GM13977 (cell line): ENCODE results near the gene QKI.

Source experiments
- DNase-seq: peaks from one replicate; pipeline ENCODE4 v3.0.0; 2012; ENCODE audit warnings: low spot score
- in situ Hi-C: fragments of 300-500 bp; cut with MboI; formaldehyde crosslinking; loops from one replicate; pipeline ENCODE4 v1.12.0; 2022; ENCODE audit warnings: low sequenced_read_pairs, low pct_unique_long_range_greater_than_20kb, mixed read lengths, inconsistent platforms; ENCODE audit not compliant: unreplicated experiment
- TF ChIP-seq, protein P1 (sequence below): IDR thresholded peaks from 2 replicates; pipeline ENCODE4 v1.5.1; 2012; ENCODE audit warnings: mild to moderate bottlenecking, control low read depth; ENCODE audit not compliant: insufficient read depth; ENCODE audit errors: extremely low read depth, missing control alignments

QKI gene

DNA sequence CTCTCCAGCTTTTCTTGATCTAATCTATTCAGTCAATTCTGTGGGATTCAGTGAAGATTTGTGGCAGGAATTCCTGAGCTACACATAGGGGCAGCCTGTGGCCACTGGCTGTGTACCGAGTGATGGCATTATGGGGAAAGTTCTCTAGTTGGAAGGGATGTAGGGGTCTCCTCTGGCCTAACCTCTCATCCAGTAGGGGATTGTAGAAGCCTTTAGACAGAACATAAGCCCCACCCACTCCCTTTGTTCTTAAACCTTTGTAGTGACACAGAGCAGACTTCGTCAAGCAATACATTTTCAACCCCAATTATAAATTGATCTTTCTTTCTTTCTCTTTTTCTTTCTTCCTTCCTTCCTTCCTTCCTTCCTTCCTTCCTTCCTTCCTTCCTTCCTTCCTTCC is 188.9 kb downstream of the QKI start:
- TF ChIP-seq, protein P1, sequence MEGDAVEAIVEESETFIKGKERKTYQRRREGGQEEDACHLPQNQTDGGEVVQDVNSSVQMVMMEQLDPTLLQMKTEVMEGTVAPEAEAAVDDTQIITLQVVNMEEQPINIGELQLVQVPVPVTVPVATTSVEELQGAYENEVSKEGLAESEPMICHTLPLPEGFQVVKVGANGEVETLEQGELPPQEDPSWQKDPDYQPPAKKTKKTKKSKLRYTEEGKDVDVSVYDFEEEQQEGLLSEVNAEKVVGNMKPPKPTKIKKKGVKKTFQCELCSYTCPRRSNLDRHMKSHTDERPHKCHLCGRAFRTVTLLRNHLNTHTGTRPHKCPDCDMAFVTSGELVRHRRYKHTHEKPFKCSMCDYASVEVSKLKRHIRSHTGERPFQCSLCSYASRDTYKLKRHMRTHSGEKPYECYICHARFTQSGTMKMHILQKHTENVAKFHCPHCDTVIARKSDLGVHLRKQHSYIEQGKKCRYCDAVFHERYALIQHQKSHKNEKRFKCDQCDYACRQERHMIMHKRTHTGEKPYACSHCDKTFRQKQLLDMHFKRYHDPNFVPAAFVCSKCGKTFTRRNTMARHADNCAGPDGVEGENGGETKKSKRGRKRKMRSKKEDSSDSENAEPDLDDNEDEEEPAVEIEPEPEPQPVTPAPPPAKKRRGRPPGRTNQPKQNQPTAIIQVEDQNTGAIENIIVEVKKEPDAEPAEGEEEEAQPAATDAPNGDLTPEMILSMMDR: no peak
- in situ Hi-C loops: no loop called here
- DNase-seq: no peak

DNA sequence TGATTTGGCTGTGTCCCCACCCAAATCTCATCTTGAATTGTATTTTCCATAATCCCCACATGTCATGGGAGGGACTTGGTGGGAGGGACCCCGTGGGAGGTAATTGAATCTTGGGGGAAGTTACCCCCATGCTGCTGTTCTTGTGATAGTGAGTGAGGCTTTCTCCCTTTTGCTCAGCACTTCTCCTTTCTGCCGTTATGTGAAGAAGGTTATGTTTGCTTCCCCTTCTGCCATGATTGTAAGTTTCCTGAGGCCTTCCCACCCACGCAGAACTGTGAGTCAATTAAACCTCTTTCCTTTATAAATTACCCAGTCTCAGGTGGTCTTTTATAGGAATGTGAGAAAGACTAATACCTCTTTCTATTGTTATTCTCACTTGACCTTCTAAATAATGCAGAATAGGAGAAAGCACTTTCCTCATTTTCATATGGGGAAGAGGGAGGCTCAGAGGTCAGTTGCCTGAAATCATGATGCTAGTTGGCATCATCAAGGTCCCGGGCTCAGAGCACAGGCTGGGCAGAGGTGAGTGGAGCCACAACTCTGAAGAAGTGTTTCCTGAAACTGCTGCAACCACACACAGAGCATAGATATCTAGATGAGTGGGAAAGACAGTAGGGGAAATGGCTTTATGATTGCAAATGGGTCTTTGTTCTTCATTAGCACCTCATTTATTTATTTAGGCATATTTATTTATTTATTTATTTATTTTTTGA is 191.0 kb downstream of the QKI start:
- DNase-seq: no peak
- in situ Hi-C loops: no loop called here
- TF ChIP-seq, protein P1: no peak

DNA sequence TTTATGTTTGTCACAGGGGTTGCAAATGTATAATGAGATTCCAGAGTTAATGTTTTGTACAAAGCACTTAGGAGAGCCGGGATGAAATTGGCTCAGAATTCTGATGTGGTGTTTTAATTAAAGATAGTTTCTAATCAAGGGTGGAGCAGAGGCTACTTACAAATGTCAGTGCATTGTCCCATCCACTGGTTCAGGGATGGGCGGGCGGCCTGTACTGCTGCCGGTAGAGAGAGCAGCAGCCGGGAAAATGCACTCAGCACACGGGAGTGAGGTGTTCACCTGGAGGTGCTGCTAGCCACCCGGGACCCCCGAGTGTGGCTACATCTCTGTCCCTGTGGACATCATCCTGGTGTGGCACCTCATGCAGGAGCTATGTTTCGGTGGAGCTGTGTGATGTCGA is 193.3 kb downstream of the QKI start:
- in situ Hi-C loops: no loop called here
- no peak for DNase-seq
- TF ChIP-seq, protein P1: no peak

DNA sequence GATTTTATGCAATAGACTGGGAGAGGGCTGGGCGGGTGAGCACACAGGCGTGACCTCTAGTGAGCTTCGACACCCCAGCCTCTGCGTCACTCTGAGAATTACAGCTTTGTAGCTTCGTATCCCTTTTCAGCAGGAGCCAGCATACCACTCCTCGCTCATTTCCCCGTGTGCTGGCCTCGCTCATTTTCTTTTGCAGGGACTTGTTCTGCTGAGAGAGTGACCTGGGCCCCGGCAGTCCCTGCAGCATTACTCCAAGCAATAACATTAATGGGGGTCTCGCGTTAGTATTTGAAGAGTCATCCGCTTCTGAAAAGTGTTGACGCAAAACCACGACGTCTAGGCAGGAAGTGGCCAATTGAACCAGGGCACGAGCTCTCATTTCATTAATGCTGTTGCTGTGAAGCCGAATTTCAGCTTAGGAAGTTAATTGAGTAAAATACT is 193.7 kb downstream of the QKI start:
- TF ChIP-seq, protein P1: no peak
- in situ Hi-C loops: no loop called here
- no peak for DNase-seq

DNA sequence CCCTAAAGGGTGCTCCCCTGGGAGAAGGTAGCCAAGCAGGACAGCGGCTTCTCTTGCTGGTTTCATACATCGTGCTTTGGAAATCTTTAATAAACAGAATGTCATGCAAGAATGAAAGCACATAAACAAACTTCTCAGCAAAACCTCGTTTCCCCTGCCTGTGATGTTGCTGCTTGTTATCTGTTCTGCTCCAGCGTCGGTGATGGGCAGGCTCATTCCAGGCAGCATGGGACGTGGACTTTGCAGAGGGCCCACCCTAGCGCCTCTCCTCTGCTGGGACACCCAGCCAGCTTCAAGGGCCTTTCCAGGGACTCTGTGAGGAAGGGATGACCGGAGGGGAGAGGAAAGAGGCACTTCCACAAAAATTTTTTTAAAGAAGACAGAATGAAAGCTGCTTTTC is 197.7 kb downstream of the QKI start:
- TF ChIP-seq, protein P1: no peak
- no peak for DNase-seq
- in situ Hi-C loops: no loop called here

DNA sequence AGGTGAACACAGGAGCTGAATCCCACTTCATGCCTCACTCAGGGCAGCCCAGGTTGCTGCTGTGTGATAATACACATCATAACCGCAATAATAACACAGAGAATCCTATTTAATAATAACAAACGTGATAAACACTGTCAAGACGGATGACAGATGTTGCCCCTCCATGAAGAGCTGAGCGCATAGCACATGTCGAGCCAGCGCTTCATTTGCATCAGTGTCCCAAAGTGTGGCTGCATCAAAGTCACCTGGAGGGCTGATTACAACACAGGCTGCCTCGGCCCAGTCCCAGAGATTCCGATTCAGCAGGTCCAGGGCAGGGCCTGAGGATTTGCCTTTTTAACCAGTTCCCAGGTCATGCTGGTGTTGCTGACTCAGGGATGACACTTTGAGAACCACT is 198.5 kb downstream of the QKI start:
- TF ChIP-seq, protein P1: no peak
- no peak for DNase-seq
- in situ Hi-C loops: no loop called here
